Anterior cingulate cortex (tissue), 58 donors: ENCODE data around the gene CLDN9.
A peak's percentile ranks its signal among the peaks of the same experiment; 100 is the strongest.

Experiments used
- DNase-seq, 58 donors: peaks; one replicate each; lab custom pipeline; 2025; lab: John Stamatoyannopoulos, UW

Gene CLDN9

DNA sequence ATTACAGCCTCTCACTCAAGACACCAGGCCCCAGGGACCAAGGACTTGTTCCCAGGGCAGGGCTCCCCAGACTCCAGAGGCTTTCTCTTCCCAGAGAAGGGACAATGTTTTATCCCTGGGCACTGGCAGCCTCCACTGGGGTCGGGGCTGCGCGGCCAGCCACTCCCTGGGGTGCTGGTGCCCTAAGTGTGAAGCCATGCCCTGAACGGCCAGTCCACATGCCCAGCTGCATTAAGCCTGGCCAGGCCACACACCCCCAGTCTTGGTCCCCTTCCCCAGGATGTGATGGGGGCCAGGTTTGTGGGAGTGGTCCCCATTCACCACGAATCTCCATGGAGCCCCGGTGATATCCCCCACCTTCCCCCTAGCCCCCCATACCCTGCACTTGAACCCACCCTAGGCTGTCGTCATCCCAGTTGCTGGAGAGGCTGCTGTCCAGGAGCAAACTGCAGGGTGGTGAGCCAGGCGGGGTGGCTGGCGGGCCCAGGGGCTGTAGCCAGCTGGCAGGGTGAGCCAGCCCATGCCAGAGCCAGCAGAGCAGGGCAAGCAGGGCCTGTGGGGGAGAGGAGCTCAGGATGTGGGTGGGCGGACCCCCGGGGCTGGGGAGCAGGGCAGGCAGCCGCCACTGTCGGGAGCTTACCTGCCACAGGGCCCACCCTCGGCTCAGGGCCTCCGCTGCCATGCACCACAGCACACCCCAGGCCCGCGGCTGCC, 39.0 kb upstream of the CLDN9 start:
- peak in 17 of 58 donors; percentile 13 to 75 (median 32) for DNase-seq

DNA sequence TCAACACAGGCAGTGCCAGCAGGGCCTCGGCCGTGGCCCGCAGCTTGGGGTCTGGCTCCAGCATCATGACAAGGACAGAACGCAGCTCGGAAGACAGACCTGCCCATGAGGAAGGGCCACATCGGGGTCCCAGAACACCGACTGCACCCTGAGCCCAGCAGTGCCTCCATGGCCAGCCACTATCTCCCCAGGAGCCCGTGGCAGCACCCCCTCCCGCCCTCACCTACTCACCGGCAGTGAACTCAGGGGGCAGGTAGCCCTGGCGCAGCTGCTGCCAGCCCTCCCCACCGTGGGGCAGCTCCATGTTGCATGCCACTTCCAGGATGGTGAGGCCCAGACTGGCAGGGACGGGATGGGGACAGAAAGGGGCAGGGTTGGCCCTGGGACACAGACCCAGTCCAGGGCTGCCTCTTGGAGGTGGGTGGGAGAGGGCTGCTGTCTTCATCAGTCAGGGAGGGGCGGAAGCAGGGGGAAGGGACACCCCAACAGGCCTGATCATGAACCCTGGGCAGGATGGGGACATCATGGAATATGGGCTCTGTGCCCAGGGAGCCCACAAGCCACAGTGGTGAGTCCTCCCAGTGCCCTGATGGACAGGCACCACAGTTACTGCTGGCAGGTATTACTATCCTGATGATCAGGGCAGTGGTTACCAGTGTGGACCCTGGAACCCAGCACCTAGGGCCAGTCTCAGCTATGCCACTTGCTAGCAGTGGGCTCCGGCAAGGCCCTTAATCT, 38.2 kb upstream of the CLDN9 start:
- DNase-seq: no peak

GRCh38 chr16:2975161-2975795, 37.4 kb upstream of the CLDN9 start:
- no peak for DNase-seq

- DNase-seq: peak in 12 of 58 donors; percentile 3 to 43 (median 24)
Measured at GRCh38 chr16:2976201-2976600, 36.5 kb upstream of the CLDN9 start.

- no peak for DNase-seq
Measured at GRCh38 chr16:2976673-2977072, 36.0 kb upstream of the CLDN9 start.

DNA sequence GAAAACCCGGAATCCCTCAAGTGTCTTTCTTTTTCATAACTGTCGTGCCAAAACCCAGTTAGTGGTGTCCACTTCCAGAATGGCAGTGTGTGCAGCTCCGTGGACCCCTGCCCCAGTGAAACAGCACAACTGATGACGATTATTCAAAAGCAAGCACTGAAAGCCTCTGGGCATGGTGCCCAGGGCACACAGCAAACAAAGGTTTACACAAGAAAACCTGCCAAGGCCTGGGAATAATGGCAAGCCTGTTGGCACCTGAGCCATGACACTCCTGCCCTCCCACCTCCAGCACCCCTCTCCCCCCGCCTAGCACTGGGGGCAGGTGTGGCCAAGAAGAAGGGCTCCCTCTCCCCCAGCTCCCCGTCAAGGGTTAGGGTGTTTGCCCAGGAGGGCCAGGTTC, 35.3 kb upstream of the CLDN9 start:
- peak in 31 of 58 donors; percentile 12 to 76 (median 41) for DNase-seq

- no peak for DNase-seq
Measured at GRCh38 chr16:2979669-2980226, 33.0 kb upstream of the CLDN9 start.

DNA sequence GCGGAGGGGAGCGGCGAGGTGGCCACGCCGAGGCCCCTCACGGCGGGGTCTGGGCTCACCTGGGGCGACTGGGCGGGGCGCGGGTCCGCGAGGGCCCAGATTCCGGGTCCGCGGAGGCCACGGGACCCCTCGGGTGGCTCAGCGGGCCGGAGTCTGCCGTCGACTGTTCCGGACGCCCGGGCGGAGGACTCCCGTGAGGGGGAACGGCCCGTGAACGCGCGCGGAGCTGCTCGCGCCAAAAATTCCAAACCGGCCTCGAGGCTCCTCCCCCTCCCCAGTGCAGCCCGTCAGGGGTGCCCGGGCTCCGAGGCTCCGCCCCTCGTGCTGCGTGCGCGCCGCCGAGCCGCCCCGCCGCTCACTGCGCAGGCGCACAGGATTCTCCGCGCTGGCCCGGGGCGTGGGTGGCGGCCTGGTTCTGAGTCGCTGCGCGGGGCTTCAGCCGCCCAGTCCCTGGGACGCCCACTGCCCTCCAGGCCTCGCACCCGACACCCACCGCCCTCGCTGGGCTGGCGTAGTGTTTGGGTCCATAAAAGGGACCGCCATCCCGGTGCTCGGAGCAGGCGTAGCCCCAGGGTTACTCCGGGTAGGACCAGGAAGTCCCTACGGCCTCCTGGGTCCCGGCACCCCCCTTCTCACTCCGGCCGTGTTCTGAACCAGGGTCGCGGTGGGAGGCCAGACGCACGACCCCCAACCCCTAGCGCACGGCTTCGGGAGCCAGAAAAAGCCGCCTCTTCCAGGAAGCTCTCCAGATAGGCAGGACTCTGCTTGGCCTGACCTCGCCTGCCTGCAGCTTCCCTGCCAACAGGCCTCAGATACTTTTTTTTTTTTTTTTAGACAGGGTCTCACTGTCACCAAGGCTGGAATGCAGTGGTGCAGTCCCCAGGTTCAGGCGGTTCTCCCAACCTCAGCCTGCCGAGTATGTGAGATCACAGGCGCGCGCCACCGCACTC, 32.2 kb upstream of the CLDN9 start, which contains the start of gene PKMYT1:
PKMYT1 (minus strand) TSS at position 220 of the 950 bp plus-strand sequence. CDS start 789 bp downstream, outside the sequence.
- peak; percentile 30 to 89 (median 82) for DNase-seq

- DNase-seq: no peak
Measured at GRCh38 chr16:2981177-2981898, 31.4 kb upstream of the CLDN9 start.

DNA sequence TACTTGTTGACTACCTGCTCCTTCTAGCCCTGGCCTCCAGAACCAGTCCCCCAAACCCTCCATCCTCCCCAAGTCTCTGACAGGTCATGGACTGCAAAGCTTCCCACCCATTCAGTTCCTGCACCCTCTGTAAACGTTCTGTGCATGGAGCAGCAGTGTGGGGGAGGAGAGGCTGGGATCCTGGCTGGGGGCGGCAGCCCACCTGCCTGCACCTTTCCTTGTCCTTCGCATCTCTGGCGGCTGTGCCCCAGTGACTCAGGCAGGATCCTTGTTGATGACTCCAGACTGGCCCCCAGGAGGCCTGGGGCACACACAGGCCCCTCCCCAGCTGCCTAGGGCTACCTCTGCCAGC, 30.8 kb upstream of the CLDN9 start:
- DNase-seq: no peak

DNA sequence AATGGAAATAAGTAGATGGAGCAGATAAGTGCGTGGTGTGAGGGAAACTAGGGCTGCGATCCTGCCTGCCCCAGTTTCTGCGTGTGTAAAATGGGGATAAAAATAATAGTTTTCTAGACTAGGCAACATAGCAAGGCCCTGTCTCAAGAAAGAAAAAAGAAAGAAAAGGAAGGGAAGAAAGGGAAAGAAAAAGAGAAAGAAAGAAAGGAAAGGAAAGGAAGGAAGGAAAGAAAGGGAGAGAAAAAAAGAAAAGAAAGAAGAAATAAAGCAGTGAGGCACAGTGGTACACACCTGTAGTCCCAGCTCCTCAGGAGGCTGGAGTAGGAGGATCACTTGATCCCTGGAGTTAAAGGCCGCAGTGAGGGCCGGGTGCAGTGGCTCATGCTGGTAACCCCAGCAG, 30.3 kb upstream of the CLDN9 start:
- no peak for DNase-seq

GRCh38 chr16:2983706-2984136, 29.0 kb upstream of the CLDN9 start:
- DNase-seq: peak in 54 of 58 donors; percentile 28 to 87 (median 63)

DNA sequence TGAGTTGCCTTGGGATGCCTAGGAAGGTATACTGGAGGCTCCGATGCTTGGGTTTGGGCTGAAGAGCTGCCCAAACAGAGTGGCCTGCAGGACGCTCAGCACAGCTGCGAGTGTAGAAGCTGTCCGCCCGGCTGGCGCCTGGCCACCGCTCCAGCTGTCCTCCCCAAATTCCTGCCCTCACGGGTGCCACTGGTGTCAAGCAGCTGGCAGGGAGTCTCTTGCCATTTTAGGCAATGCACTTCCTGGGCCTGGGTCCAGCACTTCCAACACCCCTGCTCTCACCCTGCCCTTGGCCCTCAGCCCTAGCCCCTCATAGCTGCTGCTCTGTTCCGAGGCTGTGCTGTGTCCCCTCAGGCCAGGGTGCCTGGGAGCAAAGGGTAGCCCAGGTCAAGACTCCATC, 27.3 kb upstream of the CLDN9 start:
- DNase-seq: no peak

- DNase-seq: peak in 5 of 58 donors; percentile 12 to 37 (median 15)
Measured at GRCh38 chr16:2985893-2986355, 26.8 kb upstream of the CLDN9 start.

- DNase-seq: no peak
Measured at GRCh38 chr16:2986623-2987188, 26.0 kb upstream of the CLDN9 start.

- no peak for DNase-seq
Measured at GRCh38 chr16:2987286-2987685, 25.4 kb upstream of the CLDN9 start.

DNA sequence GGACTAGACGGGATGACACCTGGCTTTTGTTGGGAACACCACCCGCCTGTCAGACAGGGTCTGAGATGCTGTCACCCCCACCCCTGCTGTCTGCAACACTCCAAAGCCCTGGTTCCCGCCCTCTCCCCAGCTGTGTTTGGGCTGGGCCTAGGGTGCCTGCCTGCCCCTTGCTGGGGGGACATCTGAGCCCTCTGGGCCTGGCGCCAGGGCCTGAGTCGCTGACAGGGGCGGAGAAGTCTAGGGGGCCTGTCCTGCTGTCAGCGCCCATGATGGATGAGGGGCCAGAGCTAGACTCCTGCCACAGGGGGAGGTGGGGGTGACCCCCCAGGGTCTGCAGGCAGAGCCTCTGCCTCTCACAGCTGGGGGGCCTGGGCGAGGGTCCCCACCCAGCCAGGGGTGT, 24.9 kb upstream of the CLDN9 start:
- no peak for DNase-seq

DNA sequence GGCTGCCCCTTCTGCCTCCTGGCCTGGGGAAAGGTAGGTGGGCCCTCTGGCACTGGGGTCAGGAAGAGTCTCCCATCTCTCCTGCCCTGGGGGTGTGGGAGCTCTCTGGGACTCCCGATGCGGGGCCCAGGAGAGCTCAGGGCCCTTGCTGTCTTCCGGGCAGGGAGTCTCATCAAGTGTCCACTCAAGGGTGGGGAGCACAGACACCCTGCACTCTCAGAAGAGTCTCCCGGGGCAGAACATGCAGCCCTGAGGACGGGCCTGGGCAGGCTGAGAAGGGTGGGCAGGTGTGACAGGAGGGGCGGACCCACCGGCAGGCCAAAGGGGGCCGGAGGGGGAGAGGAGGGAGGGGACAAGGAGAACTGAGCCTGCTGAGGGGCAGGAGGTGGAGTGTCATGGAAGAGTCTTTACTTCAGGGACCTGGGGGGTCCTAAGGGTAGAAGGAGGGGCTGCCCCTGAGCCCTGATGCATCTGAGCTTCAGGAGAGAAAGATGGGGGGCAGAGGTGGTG, 24.1 kb upstream of the CLDN9 start:
- no peak for DNase-seq

DNA sequence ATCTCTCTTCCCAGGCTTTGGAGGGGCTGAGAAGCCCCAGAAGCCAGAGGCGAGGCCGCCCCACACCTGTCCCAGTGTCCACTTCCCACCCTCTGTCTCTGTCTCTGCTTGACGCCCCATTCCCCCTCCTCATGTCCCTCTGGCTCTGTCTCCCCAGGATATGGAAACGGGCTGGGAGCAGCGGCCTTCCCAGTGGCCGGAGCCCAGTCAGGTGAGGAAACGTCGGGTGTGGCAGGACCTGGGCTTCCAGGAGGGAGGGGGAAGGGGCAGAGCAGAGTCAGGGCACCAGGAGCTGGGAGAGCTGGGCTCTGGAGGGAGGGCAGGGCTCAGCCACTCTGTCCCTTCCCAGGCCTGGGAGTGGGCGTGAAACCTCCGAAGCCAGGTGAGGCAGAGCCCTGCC, 21.8 kb upstream of the CLDN9 start:
- DNase-seq: no peak
